D341Med (cell line): Measurements from ENCODE around the gene LDOC1.
"Not testable (repeated sequence)": the region's sequence is repeated elsewhere in the genome, so short reads cannot be mapped to it uniquely, and the experiment has no call there.

Experiments
- DNase-seq: peaks from one replicate; pipeline ENCODE4 v3.0.0; 2012; ENCODE audit warnings: low spot score

Gene LDOC1

GRCh38 chrX:141176586-141177451, at the start of gene LDOC1:
LDOC1 (minus strand) TSS chrX:141177129; CDS start chrX:141177021, 108 bp downstream.
- DNase-seq: peak; percentile 91

GRCh38 chrX:141221611-141222010, 44.7 kb upstream of the LDOC1 start:
- DNase-seq: no peak

GRCh38 chrX:141220342-141221008, 43.5 kb upstream of the LDOC1 start:
- no peak for DNase-seq

GRCh38 chrX:141214196-141214595, 37.3 kb upstream of the LDOC1 start:
- DNase-seq: no peak

- DNase-seq: no peak
Measured at GRCh38 chrX:141201962-141202361, 25.0 kb upstream of the LDOC1 start.

- DNase-seq: not testable (repeated sequence)
Measured at GRCh38 chrX:141188573-141188972, 11.6 kb upstream of the LDOC1 start.

- no peak for DNase-seq
Measured at GRCh38 chrX:141185366-141185765, 8.4 kb upstream of the LDOC1 start.

GRCh38 chrX:141183000-141183399, 6.1 kb upstream of the LDOC1 start:
- DNase-seq: no peak

- no peak for DNase-seq
Measured at GRCh38 chrX:141180851-141181250, 3.9 kb upstream of the LDOC1 start.

GRCh38 chrX:141175786-141176185, 1.1 kb downstream of the LDOC1 start:
- no peak for DNase-seq

- no peak for DNase-seq
Measured at GRCh38 chrX:141164406-141164805, 12.5 kb downstream of the LDOC1 start.

- no peak for DNase-seq
Measured at GRCh38 chrX:141158084-141158483, 18.8 kb downstream of the LDOC1 start.

GRCh38 chrX:141155231-141155630, 21.7 kb downstream of the LDOC1 start:
- not testable (repeated sequence) for DNase-seq

- no peak for DNase-seq
Measured at GRCh38 chrX:141142946-141143345, 34.0 kb downstream of the LDOC1 start.

- DNase-seq: no peak
Measured at GRCh38 chrX:141133272-141133671, 43.7 kb downstream of the LDOC1 start.

- DNase-seq: no peak
Measured at GRCh38 chrX:141127146-141127545, 49.8 kb downstream of the LDOC1 start.
